ENCODE measurements around the gene PARG. TPM values are rescaled to one million over a fixed set of nuclear protein-coding genes. Genes with fewer than 3 reads are reported as not detected.
"Not testable (repeated sequence)": the region's sequence is repeated elsewhere in the genome, so short reads cannot be mapped to it uniquely, and the experiment has no call there.

Gene PARG
- total and polyA plus RNA-seq, 9 of the 15 experiments (the other 6 are each of a cell fraction or from before 2014, with no cell fraction given), result 8.5 to 49.9 (median 28.8) TPM

DNA sequence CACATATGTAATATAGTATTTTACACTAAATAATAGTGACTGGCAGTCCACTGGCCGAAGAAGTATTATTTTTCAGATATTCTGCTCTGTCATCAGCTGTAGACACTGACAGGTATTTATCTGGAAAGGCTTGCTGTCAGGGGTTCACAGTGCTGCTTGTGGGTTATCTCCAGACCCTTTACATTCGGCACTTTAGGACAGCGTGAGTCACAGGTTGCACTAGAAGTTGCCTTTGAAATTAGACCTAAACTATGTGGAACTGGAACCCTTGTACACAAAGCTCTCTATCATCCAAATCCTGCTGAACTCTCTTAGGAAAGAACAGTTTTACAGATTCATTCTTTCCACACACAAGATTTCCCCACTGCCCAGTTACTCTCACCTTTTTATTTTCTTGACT is 30.3 kb upstream of the PARG start:
- in situ Hi-C loops (cut with MboI); CTCF ChIA-PET (ENCODE audit: low intra/inter-chr PET ratio); H3K4me1 ChIP-seq (replicated peaks in 1 of 2; ENCODE audit: control insufficient read depth in 2 of 2, insufficient read depth in 2 of 2, low read length in 2 of 2); H3K36me3 ChIP-seq (ENCODE audit: control insufficient read depth, insufficient read depth, low read length); H4K20me1 ChIP-seq (replicated peaks; ENCODE audit: control insufficient read depth, insufficient read depth, low read length); FAIRE-seq; H3K9me1 ChIP-seq (ENCODE audit: control insufficient read depth, insufficient read depth, low read length); H3K27ac ChIP-seq (ENCODE audit: extremely low read depth, low read depth, low read length); H3K27me3 ChIP-seq (ENCODE audit: control insufficient read depth in 2 of 2, insufficient read depth in 2 of 2, low read length in 2 of 2); H3K4me2 ChIP-seq (ENCODE audit: insufficient read depth, low read length); H3K9ac ChIP-seq (ENCODE audit: insufficient read depth in 1 of 2, low read depth in 2 of 2, low read length in 2 of 2); H3K4me3 ChIP-seq; H2AFZ ChIP-seq (ENCODE audit: low read depth, low read length); BruUV-seq (replicated peaks); H3K79me2 ChIP-seq (ENCODE audit: control insufficient read depth, insufficient read depth, low read length); H3K9me3 ChIP-seq (replicated peaks; ENCODE audit: control insufficient read depth, insufficient read depth, low read depth, low read length); intact Hi-C loops (cut with micrococcal nuclease); POLR2A ChIA-PET: not testable (repeated sequence)
- 30% methylated on average over 3 of the region's 3 CpGs for WGBS (ENCODE audit: insufficient coverage, low coverage, missing lambda C conversion rate)
- TF ChIP-seq, protein P1, sequence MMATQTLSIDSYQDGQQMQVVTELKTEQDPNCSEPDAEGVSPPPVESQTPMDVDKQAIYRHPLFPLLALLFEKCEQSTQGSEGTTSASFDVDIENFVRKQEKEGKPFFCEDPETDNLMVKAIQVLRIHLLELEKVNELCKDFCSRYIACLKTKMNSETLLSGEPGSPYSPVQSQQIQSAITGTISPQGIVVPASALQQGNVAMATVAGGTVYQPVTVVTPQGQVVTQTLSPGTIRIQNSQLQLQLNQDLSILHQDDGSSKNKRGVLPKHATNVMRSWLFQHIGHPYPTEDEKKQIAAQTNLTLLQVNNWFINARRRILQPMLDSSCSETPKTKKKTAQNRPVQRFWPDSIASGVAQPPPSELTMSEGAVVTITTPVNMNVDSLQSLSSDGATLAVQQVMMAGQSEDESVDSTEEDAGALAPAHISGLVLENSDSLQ (IDR thresholded peaks at IDR 0.05), result peak; percentile 7; the same call in 1 of the 2 replicates
- DNase-seq (ENCODE audit: extremely low read depth in 1 of 4, low spot score in 3 of 4) (peak in 1 of 4 experiments; percentile 44), ATAC-seq (peak; percentile 96)

DNA sequence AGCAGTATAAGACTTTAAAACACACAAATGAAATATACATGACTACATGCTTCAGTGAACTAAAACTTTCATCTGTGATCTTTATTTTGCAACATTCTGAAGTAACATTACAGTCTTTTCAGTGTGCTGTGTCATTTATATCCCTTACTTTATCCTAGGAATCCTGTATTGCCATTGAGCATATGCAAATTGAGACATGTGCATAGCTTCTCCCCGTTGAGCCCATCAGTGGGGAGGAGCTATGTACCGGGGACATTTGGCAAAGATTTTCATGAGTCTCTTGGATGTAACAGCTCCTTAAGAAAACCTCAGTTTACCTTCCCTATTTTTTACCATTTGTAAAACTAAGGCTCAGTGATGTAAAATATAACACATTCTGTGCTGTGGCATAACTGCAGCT is 29.6 kb upstream of the PARG start:
- POLR2A ChIA-PET; intact Hi-C loops (cut with micrococcal nuclease); DNase-seq (ENCODE audit: extremely low read depth in 1 of 4, low spot score in 3 of 4); H3K27me3 ChIP-seq (ENCODE audit: control insufficient read depth in 2 of 2, insufficient read depth in 2 of 2, low read length in 2 of 2); H3K9ac ChIP-seq (ENCODE audit: insufficient read depth in 1 of 2, low read depth in 2 of 2, low read length in 2 of 2); H2AFZ ChIP-seq (ENCODE audit: low read depth, low read length); H3K36me3 ChIP-seq (ENCODE audit: control insufficient read depth, insufficient read depth, low read length); H4K20me1 ChIP-seq (replicated peaks; ENCODE audit: control insufficient read depth, insufficient read depth, low read length); H3K4me3 ChIP-seq; in situ Hi-C loops (cut with MboI); FAIRE-seq; BruUV-seq (replicated peaks); H3K4me2 ChIP-seq (ENCODE audit: insufficient read depth, low read length); CTCF ChIA-PET (ENCODE audit: low intra/inter-chr PET ratio); H3K9me3 ChIP-seq (replicated peaks; ENCODE audit: control insufficient read depth, insufficient read depth, low read depth, low read length); H3K79me2 ChIP-seq (ENCODE audit: control insufficient read depth, insufficient read depth, low read length); H3K9me1 ChIP-seq (ENCODE audit: control insufficient read depth, insufficient read depth, low read length); H3K4me1 ChIP-seq (replicated peaks in 1 of 2; ENCODE audit: control insufficient read depth in 2 of 2, insufficient read depth in 2 of 2, low read length in 2 of 2); H3K27ac ChIP-seq (ENCODE audit: extremely low read depth, low read depth, low read length): not testable (repeated sequence)
- ATAC-seq, result peak; percentile 56
- 45% methylated on average over 2 of the region's 2 CpGs for WGBS (ENCODE audit: insufficient coverage, low coverage, missing lambda C conversion rate)

DNA sequence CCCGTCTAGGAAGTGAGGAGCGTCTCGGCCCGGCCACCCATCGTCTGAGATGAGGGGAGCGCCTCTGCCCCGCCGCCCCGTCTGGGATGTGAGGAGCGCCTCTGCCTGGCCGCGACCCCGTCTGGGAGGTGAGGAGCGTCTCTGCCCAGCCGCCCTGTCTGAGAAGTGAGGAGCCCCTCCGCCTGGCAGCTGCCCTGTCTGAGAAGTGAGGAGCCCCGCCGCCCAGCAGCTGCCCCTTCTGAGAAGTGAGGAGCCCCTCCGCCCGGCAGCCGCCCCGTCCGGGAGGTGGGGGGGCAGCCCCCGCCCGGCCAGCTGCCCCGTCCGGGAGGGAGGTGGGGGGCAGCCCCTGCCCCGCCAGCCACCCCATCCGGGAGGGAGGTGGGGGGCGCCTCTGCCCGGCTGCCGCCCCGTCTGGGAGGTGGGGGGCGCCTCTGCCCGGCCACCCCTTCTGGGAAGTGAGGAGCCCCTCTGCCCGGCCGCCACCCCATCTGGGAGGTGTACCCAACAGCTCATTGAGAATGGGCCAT is 28.6 kb upstream of the PARG start:
- H3K4me2 ChIP-seq (ENCODE audit: insufficient read depth, low read length); H3K4me3 ChIP-seq; FAIRE-seq; H3K4me1 ChIP-seq (replicated peaks in 1 of 2; ENCODE audit: control insufficient read depth in 2 of 2, insufficient read depth in 2 of 2, low read length in 2 of 2); DNase-seq (ENCODE audit: extremely low read depth in 1 of 4, low spot score in 3 of 4); intact Hi-C loops (cut with micrococcal nuclease); H3K36me3 ChIP-seq (ENCODE audit: control insufficient read depth, insufficient read depth, low read length); ATAC-seq; H3K27ac ChIP-seq (ENCODE audit: extremely low read depth, low read depth, low read length); BruUV-seq (replicated peaks); in situ Hi-C loops (cut with MboI); H3K27me3 ChIP-seq (ENCODE audit: control insufficient read depth in 2 of 2, insufficient read depth in 2 of 2, low read length in 2 of 2); H3K9me1 ChIP-seq (ENCODE audit: control insufficient read depth, insufficient read depth, low read length); CTCF ChIA-PET (ENCODE audit: low intra/inter-chr PET ratio); H4K20me1 ChIP-seq (replicated peaks; ENCODE audit: control insufficient read depth, insufficient read depth, low read length); H3K9ac ChIP-seq (ENCODE audit: insufficient read depth in 1 of 2, low read depth in 2 of 2, low read length in 2 of 2); POLR2A ChIA-PET; H2AFZ ChIP-seq (ENCODE audit: low read depth, low read length); H3K9me3 ChIP-seq (replicated peaks; ENCODE audit: control insufficient read depth, insufficient read depth, low read depth, low read length); H3K79me2 ChIP-seq (ENCODE audit: control insufficient read depth, insufficient read depth, low read length): not testable (repeated sequence)
- WGBS (ENCODE audit: insufficient coverage, low coverage, missing lambda C conversion rate), result 94% methylated on average over 12 of the region's 37 CpGs

All from K562 (cell line).